ENCODE results near the gene TTL.
"Not testable (repeated sequence)": the region's sequence is repeated elsewhere in the genome, so short reads cannot be mapped to it uniquely, and the experiment has no call there.

The TTL gene

DNA sequence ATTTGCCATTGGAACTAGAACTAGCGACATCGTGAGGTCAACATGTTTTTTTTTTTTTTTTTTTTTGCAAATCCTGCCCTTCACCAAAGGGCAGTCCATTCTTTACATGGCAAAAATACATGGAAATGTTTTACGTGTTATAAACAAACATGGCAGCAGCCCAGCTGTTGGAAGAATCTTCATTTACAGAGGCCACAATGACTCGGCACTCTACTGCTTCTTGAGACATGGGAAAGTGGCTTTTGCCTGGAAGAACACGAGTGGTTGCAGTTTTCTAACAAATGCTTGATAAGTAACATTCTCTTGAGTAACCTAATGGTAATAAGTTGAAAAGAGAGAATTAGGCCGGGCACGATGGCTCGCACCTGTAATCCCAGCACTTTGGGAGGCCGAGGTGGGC is 37.5 kb downstream of the TTL start:
- H3K4me3 ChIP-seq (ENCODE audit: low read depth in 1 of 2, low read length in 1 of 2), result no peak overlapping the region
- no peaks in the 10 kb centered on the region for H3K4me1 ChIP-seq (ENCODE audit: control insufficient read depth in 1 of 2, insufficient read depth in 1 of 2, low read depth in 1 of 2, low read length in 1 of 2)
- H3K27me3 ChIP-seq, result no peaks in the 10 kb centered on the region
- no peaks in the 10 kb centered on the region for H3K9me3 ChIP-seq
- no peak overlapping the region for H3K27ac ChIP-seq
- peaks cover 23% of the 10 kb centered on the region for H3K36me3 ChIP-seq
- no peak for TF ChIP-seq CTCF (IDR thresholded peaks at IDR 0.05)

DNA sequence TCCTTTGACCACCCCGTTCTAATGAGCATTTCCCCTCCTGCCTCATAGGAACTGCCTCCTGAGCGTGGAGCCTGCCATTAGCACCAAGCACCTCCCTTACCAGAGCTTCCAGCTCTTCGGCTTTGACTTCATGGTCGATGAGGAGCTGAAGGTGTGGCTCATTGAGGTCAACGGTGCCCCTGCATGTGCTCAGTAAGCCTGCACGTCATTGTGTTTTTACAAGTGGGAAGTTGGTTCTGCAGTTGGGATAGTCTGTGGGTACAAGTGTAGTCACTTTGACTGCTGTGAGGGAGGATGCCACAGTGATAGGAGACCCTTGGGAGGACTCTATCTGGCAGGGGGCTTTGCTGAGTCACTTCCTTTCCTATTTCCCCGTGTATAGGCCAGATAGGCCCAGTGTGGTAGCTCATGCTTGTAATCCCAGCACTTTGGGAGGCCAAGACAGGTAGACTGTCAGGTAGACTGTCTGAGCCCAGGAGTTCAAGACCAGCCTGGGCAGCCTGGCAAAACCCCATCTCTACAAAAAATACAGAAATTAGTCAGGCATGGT is 38.4 kb downstream of the TTL start:
- no peaks in the 10 kb centered on the region for H3K9me3 ChIP-seq
- H3K4me1 ChIP-seq (ENCODE audit: control insufficient read depth in 1 of 2, insufficient read depth in 1 of 2, low read depth in 1 of 2, low read length in 1 of 2), result no peaks in the 10 kb centered on the region
- H3K36me3 ChIP-seq, result peaks cover 23% of the 10 kb centered on the region
- no peak overlapping the region for H3K27ac ChIP-seq
- TF ChIP-seq CTCF (IDR thresholded peaks at IDR 0.05), result no peak
- H3K4me3 ChIP-seq (ENCODE audit: low read depth in 1 of 2, low read length in 1 of 2), result no peak overlapping the region
- H3K27me3 ChIP-seq, result no peaks in the 10 kb centered on the region

DNA sequence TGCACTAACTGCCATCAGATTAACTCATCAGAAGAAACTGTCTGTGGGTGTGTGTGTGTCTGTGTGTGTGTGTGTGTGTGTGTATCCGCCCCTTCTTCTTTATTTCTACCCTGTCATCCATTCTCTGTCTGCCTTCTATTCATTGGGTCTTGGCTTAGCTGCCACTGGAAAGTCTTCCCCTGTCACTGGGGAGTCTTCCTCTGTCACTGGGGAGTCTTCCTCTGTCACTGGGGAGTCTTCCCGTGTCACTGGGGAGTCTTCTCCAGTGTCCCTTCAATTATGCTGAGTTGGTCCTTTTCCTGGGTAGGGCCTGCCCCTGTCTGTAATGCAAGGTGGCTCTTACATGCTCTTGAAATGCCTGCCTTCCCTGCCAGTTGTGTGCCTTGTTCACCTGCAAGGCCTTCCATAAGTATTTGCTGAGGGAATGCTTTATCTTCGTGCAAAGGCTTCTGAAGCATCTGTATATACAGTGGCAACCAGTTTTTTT is 41.4 kb downstream of the TTL start:
- H3K4me1 ChIP-seq (ENCODE audit: control insufficient read depth in 1 of 2, insufficient read depth in 1 of 2, low read depth in 1 of 2, low read length in 1 of 2), result no peaks in the 10 kb centered on the region
- peaks cover 25% of the 10 kb centered on the region for H3K36me3 ChIP-seq
- no peak overlapping the region for H3K4me3 ChIP-seq (ENCODE audit: low read depth in 1 of 2, low read length in 1 of 2)
- no peaks in the 10 kb centered on the region for H3K9me3 ChIP-seq
- TF ChIP-seq CTCF (IDR thresholded peaks at IDR 0.05), result no peak
- no peaks in the 10 kb centered on the region for H3K27me3 ChIP-seq
- no peak overlapping the region for H3K27ac ChIP-seq

DNA sequence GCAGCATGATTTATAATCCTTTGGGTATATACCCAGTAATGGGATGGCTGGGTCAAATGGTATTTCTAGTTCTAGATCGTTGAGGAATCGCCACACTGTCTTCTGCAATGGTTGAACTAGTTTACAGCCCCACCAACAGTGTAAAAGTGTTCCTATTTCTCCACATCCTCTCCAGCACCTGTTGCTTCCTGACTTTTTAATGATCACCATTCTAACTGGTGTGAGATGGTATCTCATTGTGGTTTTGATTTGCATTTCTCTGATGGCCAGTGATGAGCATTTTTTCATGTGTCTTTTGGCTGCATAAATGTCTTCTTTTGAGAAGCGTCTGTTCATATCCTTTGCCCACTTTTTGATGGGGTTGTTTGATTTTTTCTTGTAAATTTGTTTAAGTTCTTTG is 42.3 kb downstream of the TTL start:
- H3K4me1 ChIP-seq (ENCODE audit: control insufficient read depth in 1 of 2, insufficient read depth in 1 of 2, low read depth in 1 of 2, low read length in 1 of 2); H3K27me3 ChIP-seq; H3K9me3 ChIP-seq; H3K27ac ChIP-seq; H3K4me3 ChIP-seq (ENCODE audit: low read depth in 1 of 2, low read length in 1 of 2): not testable (repeated sequence)
- H3K36me3 ChIP-seq, result peaks cover 34% of the 10 kb centered on the region

DNA sequence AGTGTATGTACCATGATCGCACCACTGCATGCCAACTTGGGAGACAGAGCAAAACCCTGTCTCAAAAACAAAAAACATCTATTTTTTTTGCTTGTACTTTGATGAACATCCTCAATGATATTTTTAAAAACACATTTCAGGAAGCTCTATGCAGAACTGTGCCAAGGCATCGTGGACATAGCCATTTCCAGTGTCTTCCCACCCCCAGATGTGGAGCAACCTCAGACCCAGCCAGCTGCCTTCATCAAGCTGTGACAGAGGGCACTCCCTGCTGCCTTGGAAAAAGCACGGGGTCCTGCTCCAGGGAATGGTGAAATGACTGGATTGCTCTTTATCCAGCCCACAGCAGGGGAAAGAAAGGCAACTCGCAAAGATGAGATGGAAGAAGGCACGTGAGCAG is 46.6 kb downstream of the TTL start:
- Histone ChIP-seq H3K27me3 (no peaks in the 10 kb centered on the region), H3K36me3 (peaks cover 21% of the 10 kb centered on the region), H3K27ac (no peak overlapping the region), H3K4me3 (ENCODE audit: low read depth in 1 of 2, low read length in 1 of 2) (no peak overlapping the region), H3K4me1 (ENCODE audit: control insufficient read depth in 1 of 2, insufficient read depth in 1 of 2, low read depth in 1 of 2, low read length in 1 of 2) (peaks cover 0 to 3% of the 10 kb centered on the region in 2 experiments), H3K9me3 (no peaks in the 10 kb centered on the region)
- no peak for TF ChIP-seq CTCF (IDR thresholded peaks at IDR 0.05)

DNA sequence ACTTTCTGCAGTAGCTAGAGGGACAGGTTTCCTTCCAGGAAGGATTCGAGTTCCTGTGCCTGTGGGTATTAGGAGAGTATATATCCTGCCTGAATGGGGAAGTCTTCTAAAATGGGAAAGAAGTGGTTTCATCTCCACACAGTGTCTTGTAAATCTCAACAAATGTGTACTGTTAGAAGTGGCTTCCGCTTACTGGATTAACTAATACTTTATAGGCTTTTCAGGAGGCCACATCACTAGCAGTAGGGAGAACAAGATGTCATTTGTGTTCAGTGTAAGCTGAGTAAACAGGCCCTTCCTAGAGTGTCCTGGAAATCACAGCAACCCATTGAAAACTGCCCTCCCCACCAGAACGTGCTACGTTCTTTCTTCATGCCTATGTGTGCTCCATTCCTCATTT is 47.8 kb downstream of the TTL start:
- Histone ChIP-seq H3K27me3 (no peaks in the 10 kb centered on the region), H3K27ac (no peak overlapping the region), H3K9me3 (no peaks in the 10 kb centered on the region), H3K4me1 (ENCODE audit: control insufficient read depth in 1 of 2, insufficient read depth in 1 of 2, low read depth in 1 of 2, low read length in 1 of 2) (peaks cover 0 to 3% of the 10 kb centered on the region in 2 experiments), H3K36me3 (peaks cover 21% of the 10 kb centered on the region), H3K4me3 (ENCODE audit: low read depth in 1 of 2, low read length in 1 of 2) (no peak overlapping the region)
- no peak for TF ChIP-seq CTCF (IDR thresholded peaks at IDR 0.05)

Measured in neutrophil (primary cell).